Uterus (tissue), 4 donors: ENCODE data around the gene ZNF799. TPM values are rescaled to one million over a fixed set of nuclear protein-coding genes. Genes with fewer than 3 reads are reported as not detected.

Experiments used
- DNase-seq, 2 donors: peaks; one replicate each; pipeline ENCODE4 v3.0.0-alpha.2; 2019 to 2020
- H3K27ac ChIP-seq, 2 donors: fragments of 200-600 bp; sonication (generic); 1 replicate in 1 of 2; 2 replicates in 1 of 2; pipeline ENCODE4 v1.5.1; 2016 to 2018
- H3K27me3 ChIP-seq, 2 donors: fragments of 200-600 bp; sonication (generic); one replicate each; pipeline ENCODE4 v1.5.1; 2018 to 2019; ENCODE audit warnings: control low read depth in 1 of 2
- H3K36me3 ChIP-seq, 2 donors: fragments of 200-600 bp; sonication (generic); one replicate each; pipeline ENCODE4 v1.5.1; 2019; ENCODE audit warnings: control low read depth in 1 of 2
- H3K4me1 ChIP-seq, 2 donors: fragments of 200-600 bp; sonication (generic); one replicate each; pipeline ENCODE4 v1.5.1; 2018 to 2019; ENCODE audit warnings: control low read depth in 1 of 2
- H3K4me3 ChIP-seq, 2 donors: fragments of 200-600 bp; sonication (generic); 1 replicate in 1 of 2; 2 replicates in 1 of 2; pipeline ENCODE4 v1.5.1; 2018 to 2019; ENCODE audit warnings: mild to moderate bottlenecking in 1 of 2
- H3K9me3 ChIP-seq, 2 donors: fragments of 200-600 bp; sonication (generic); one replicate each; pipeline ENCODE4 v1.5.1; 2019; ENCODE audit warnings: control low read depth in 1 of 2
- POLR2A ChIP-seq, 2 donors: fragments of 450-650 bp; IDR thresholded peaks; one replicate each; pipeline ENCODE4 v1.6.1; 2016; ENCODE audit warnings: antibody characterized with exemption in 2 of 2, mild to moderate bottlenecking in 1 of 2, moderate library complexity in 1 of 2
- intact Hi-C: fragments of 100-400 bp; cut with DNase I; formaldehyde crosslinking; loops from one replicate; pipeline ENCODE4 v1.15.1; 2023; ENCODE audit warnings: low total_unique reads
- total RNA-seq, 4 donors: library from RNA; depleted of rRNA in 3 of 4; stranded (reverse); fragments of >200 nt in 3 of 4; gene quantifications; one replicate each; pipeline versions ENCODE4 v1.1.0 to v1.2.4, GENCODE V29; 2014 to 2023
- TF ChIP-seq, protein P1 (sequence below), 4 experiments: fragments of 200-600 bp in 2 of 4; fragments of 450-650 bp in 2 of 4; sonication (generic) in 2 of 4; IDR thresholded peaks; one replicate each; pipeline ENCODE4 v1.5.1; 2016 to 2019; ENCODE audit warnings: antibody characterized with exemption in 4 of 4, mild to moderate bottlenecking in 2 of 4, moderate library complexity in 1 of 4
- donor health status: DM: yes; HTN: yes; CAD: no.

Gene ZNF799
- total RNA-seq, 4 donors from 2014 or later, result 10.3 to 12.9 (median 12.0) TPM

DNA sequence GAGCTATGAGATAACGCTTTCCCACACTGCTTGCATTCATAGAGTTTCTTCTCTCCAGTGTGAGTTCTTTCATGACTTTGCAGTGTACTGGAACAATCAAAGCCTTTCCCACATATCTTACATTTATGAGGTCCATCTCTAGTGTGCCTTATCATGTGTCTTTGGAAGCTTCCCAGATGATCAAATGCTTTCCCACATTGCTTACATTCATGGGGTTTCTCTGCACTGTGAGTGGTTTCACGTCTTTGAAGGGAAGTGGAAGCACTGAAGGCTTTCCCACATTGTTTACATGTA is 20.7 kb downstream of the ZNF799 start:
- TF ChIP-seq, protein P1, sequence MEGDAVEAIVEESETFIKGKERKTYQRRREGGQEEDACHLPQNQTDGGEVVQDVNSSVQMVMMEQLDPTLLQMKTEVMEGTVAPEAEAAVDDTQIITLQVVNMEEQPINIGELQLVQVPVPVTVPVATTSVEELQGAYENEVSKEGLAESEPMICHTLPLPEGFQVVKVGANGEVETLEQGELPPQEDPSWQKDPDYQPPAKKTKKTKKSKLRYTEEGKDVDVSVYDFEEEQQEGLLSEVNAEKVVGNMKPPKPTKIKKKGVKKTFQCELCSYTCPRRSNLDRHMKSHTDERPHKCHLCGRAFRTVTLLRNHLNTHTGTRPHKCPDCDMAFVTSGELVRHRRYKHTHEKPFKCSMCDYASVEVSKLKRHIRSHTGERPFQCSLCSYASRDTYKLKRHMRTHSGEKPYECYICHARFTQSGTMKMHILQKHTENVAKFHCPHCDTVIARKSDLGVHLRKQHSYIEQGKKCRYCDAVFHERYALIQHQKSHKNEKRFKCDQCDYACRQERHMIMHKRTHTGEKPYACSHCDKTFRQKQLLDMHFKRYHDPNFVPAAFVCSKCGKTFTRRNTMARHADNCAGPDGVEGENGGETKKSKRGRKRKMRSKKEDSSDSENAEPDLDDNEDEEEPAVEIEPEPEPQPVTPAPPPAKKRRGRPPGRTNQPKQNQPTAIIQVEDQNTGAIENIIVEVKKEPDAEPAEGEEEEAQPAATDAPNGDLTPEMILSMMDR (IDR thresholded peaks at IDR 0.05), result no peak
- no peak for TF ChIP-seq POLR2A (IDR thresholded peaks at IDR 0.05)
- no peak overlapping the region for H3K4me3 ChIP-seq
- intact Hi-C loops, result no loop called here
- H3K4me1 ChIP-seq, result no peaks in the 10 kb centered on the region
- no peak overlapping the region for H3K27ac ChIP-seq
- no peaks in the 10 kb centered on the region for H3K36me3 ChIP-seq
- no peak for DNase-seq
- peaks cover 0 to 12% of the 10 kb centered on the region in 2 donors for H3K9me3 ChIP-seq
- no peaks in the 10 kb centered on the region for H3K27me3 ChIP-seq

DNA sequence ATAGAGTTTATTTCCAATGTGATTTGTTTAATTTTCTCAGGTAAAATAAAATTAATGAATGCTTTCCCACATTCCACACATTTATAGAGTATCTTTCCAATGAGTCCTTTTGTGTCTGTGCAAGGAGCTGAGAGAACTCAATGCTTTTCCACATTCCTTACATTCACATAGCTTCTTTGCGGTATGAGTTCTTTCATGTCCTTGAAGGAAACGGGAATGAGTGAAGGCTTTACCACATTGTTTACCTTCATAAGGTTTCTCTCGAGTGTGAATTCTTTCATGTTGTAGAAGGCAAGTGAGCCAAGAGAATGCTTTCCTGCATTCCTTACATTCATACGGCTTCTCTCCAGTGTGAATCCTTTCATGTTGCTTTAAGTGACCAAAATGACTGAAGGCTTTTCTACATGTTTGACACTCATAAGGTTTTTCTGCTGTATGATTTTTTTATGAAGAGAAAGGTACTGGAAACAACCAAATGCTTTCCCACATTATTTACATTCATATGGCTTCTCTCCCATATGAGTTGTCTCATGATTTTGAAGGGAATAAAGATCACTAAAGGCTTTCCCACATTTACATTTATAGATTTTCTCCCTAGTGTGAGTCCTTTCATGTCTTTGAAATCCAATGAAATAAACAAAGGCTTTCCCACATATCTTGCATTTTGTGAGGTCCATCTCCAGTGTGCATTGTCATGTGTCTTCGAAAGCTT is 21.2 kb downstream of the ZNF799 start:
- no peak for DNase-seq
- Histone ChIP-seq H3K4me1 (no peaks in the 10 kb centered on the region), H3K36me3 (no peaks in the 10 kb centered on the region), H3K4me3 (no peak overlapping the region), H3K9me3 (peaks cover 0 to 12% of the 10 kb centered on the region in 2 donors), H3K27me3 (no peaks in the 10 kb centered on the region), H3K27ac (no peak overlapping the region)
- TF ChIP-seq POLR2A (IDR thresholded peaks at IDR 0.05), result no peak
- TF ChIP-seq, protein P1 (IDR thresholded peaks at IDR 0.05), result no peak
- intact Hi-C loops, result no loop called here

DNA sequence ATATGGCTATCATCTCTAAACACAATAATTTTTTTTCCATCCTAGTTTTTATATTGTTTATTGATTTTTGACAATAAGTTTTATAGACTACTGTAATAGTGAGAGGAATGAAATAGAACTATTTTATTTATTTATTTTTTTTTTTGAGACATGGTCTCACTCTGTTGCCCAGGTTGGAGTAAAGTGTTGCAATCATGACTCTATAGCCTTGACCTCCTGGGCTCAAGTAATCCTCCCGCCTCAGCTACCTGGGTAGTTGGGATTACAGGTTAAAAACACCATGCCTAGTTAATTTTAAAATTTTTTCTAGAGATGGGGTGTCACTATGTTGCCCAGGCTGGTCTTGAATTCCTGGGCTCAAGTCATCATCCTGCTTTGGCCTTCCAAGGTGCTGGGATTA is 27.0 kb downstream of the ZNF799 start:
- no peak for TF ChIP-seq POLR2A (IDR thresholded peaks at IDR 0.05)
- TF ChIP-seq, protein P1 (IDR thresholded peaks at IDR 0.05), result no peak
- intact Hi-C loops, result no loop called here
- no peaks in the 10 kb centered on the region for H3K4me1 ChIP-seq
- H3K9me3 ChIP-seq, result no peaks in the 10 kb centered on the region
- no peaks in the 10 kb centered on the region for H3K36me3 ChIP-seq
- no peak overlapping the region for H3K4me3 ChIP-seq
- H3K27me3 ChIP-seq, result no peaks in the 10 kb centered on the region
- DNase-seq, result no peak
- H3K27ac ChIP-seq, result no peak overlapping the region

DNA sequence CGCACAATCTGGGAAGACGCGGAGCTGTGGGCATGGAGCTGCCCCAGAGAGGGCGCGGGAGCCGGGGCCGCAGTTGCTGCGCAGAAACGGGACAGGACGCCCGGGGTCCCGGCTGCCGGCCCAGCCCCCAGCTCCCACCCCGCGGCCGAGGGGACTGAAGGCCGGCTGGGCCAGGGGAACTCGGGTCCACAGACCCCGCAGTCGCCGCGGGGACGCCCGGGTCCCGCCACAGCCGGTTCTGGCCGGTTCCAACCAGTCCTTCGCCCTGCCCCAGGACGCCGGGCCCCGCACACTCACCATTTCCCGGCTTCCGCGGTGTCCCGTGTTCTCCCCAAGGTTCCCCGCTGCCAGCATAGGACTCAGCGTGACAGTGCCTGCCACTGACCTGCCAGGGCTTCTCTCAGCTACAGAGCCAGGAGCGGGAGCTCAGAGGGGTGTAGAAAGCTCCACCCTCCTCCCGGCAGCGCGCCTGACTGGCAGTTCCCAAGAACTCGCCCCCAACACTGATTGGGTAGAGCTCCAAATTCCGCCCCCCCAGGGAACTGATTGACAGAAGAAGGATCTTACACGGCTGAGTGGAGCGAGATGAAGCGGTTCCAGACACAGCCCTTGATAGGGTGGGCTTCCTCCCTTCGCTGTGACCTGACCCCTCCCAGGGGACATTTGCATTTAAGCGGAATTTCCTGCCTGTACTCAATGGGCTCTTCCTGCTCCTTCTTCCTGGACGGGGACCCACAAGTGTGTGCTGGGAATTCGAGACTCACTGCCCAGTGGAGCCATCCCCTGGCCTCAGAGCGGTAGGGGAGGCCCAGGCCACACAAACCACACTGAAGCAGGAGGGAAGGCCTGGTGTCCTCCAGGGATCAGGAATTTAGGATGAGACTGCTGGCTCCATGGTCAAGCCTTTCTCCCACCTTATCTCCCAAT is 35.6 kb downstream of the ZNF799 start, which contains the start of gene ZNF442:
TSS of gene ZNF442 (minus strand) at position 448 of the 927 bp plus-strand sequence. CDS start 2,052 bp downstream, outside the sequence.
- peak within 1 kb of the TSS; percentile 73 to 84 for H3K4me3 ChIP-seq
- intact Hi-C loops, result no loop called here
- TF ChIP-seq, protein P1 (IDR thresholded peaks at IDR 0.05), result peak; percentile 47 to 84 (median 70)
- TF ChIP-seq POLR2A (IDR thresholded peaks at IDR 0.05), result peak; percentile 71 to 86

More for the DNA sequence above, 35.6 kb downstream of the ZNF799 start, which contains the start of gene ZNF442:
- DNase-seq, result peak; percentile 94 to 97
- H3K9me3 ChIP-seq, result no peaks in the 10 kb centered on the region
- H3K27me3 ChIP-seq, result no peaks in the 10 kb centered on the region
- H3K27ac ChIP-seq, result peak within 1 kb of the TSS; percentile 84 to 94
- no peaks in the 10 kb centered on the region for H3K4me1 ChIP-seq
- no peaks in the 10 kb centered on the region for H3K36me3 ChIP-seq
